H1 (cell line): Measurements from ENCODE around the gene AZGP1. TPM values are rescaled to one million over a fixed set of nuclear protein-coding genes. Genes with fewer than 3 reads are reported as not detected.
"Not testable (repeated sequence)": the region's sequence is repeated elsewhere in the genome, so short reads cannot be mapped to it uniquely, and the experiment has no call there.

ENCODE experiments used
- CTCF ChIA-PET: fragments of 300-600 bp; sonication (Branson Sonifier 250); formaldehyde crosslinking; loops from one replicate; lab custom pipeline; 2021; ENCODE audit not compliant: partially characterized antibody; lab: Charles Lee
- POLR2A ChIA-PET: fragments of 300-600 bp; sonication (Branson Sonifier 250); formaldehyde crosslinking; loops from one replicate; lab custom pipeline; 2021; ENCODE audit warnings: inconsistent platforms; ENCODE audit not compliant: partially characterized antibody; lab: Charles Lee
- DNase-seq, 2 experiments: peaks; one replicate each; pipeline versions ENCODE4 v3.0.0 to v3.0.0-alpha.2; 2010 to 2022; ENCODE audit warnings: low spot score in 2 of 2, low read depth in 1 of 2, mixed read lengths in 1 of 2
- FAIRE-seq: peaks from 2 replicates; lab custom pipeline; 2011; peaks lifted over from hg19 to GRCh38; lab: Jason Lieb, UNC
- H2AFZ ChIP-seq: 2 replicates; pipeline ENCODE4 v1.8.1; 2012; ENCODE audit warnings: low read length, inconsistent platforms
- H2AK5ac ChIP-seq: 2 replicates; pipeline ENCODE4 v1.6.1; 2013; ENCODE audit warnings: low read depth, low read length
- H2BK120ac ChIP-seq: replicated peaks from 2 replicates; pipeline ENCODE3; 2013; ENCODE audit warnings: low read depth, low read length, inconsistent platforms
- H2BK12ac ChIP-seq: 2 replicates; pipeline ENCODE4 v1.6.1; 2013; ENCODE audit warnings: low read depth, low read length
- H2BK15ac ChIP-seq: 2 replicates; pipeline ENCODE4 v1.6.1; 2013; ENCODE audit warnings: low read length
- H2BK20ac ChIP-seq: 2 replicates; pipeline ENCODE4 v1.6.1; 2013; ENCODE audit warnings: low read length
- H2BK5ac ChIP-seq: 2 replicates; pipeline ENCODE4 v1.6.1; 2013; ENCODE audit warnings: low read depth, low read length
- H3K14ac ChIP-seq: 2 replicates; pipeline ENCODE4 v1.6.1; 2013; ENCODE audit warnings: inconsistent platforms; ENCODE audit not compliant: insufficient read length
- H3K18ac ChIP-seq: 2 replicates; pipeline ENCODE4 v1.6.1; 2013; ENCODE audit warnings: low read length; ENCODE audit errors: extremely low read depth
- H3K23ac ChIP-seq: 2 replicates; pipeline ENCODE4 v1.6.1; 2013; ENCODE audit warnings: inconsistent platforms; ENCODE audit not compliant: insufficient read length
- H3K23me2 ChIP-seq: 2 replicates; pipeline ENCODE4 v1.6.1; 2013; ENCODE audit warnings: low read depth, low read length
- H3K27ac ChIP-seq: 2 replicates; pipeline ENCODE4 v1.6.1; 2011; ENCODE audit warnings: low read depth, low read length, inconsistent platforms
- H3K27me3 ChIP-seq, 4 experiments: replicated peaks in 1 of 4; 1 replicate in 1 of 4; 2 replicates in 3 of 4; pipeline versions ENCODE4 v1.6.1 to v1.8.1; 2011 to 2013; ENCODE audit warnings: low read length in 3 of 4, mild to moderate bottlenecking in 3 of 4, inconsistent platforms in 2 of 4, mixed read lengths in 2 of 4, moderate library complexity in 1 of 4; ENCODE audit not compliant: control insufficient read depth in 3 of 4, insufficient read depth in 3 of 4; ENCODE audit errors: extremely low read depth in 1 of 4
- H3K36me3 ChIP-seq, 4 experiments: 2 replicates each; pipeline versions ENCODE4 v1.6.1 to v1.8.1; 2011 to 2013; ENCODE audit warnings: mild to moderate bottlenecking in 4 of 4, low read length in 3 of 4, moderate library complexity in 2 of 4, control low read depth in 1 of 4, inconsistent platforms in 1 of 4; ENCODE audit not compliant: insufficient read depth in 4 of 4, control insufficient read depth in 2 of 4
- H3K4ac ChIP-seq: replicated peaks from 2 replicates; pipeline ENCODE3; 2013; ENCODE audit warnings: low read length, low read depth, mixed read lengths, inconsistent platforms; ENCODE audit not compliant: insufficient read length
- H3K4me1 ChIP-seq, 4 experiments: replicated peaks in 1 of 4; 1 replicate in 1 of 4; 2 replicates in 3 of 4; pipeline versions ENCODE4 v1.6.1 to v1.8.1; 2011 to 2013; ENCODE audit warnings: low read length in 3 of 4, inconsistent platforms in 2 of 4, mixed read lengths in 1 of 4; ENCODE audit not compliant: insufficient read depth in 4 of 4, control insufficient read depth in 3 of 4
- H3K4me2 ChIP-seq, 2 experiments: 2 replicates each; pipeline versions ENCODE4 v1.6.1 to v1.8.1; 2011 to 2013; ENCODE audit warnings: low read depth in 2 of 2, low read length in 2 of 2, control low read depth in 1 of 2, inconsistent platforms in 1 of 2, mild to moderate bottlenecking in 1 of 2; ENCODE audit not compliant: insufficient read depth in 1 of 2
- H3K4me3 ChIP-seq, 4 experiments: fragments of 200-600, 300-600 bp in 1 of 4; sonication (generic), shearing (Covaris generic), sonication (Bioruptor Twin) in 1 of 4; 2 replicates each; pipeline versions ENCODE4 v1.5.1 to v1.8.1; 2011 to 2016; ENCODE audit warnings: low read length in 4 of 4, low read depth in 3 of 4, control low read depth in 2 of 4, inconsistent platforms in 2 of 4, mild to moderate bottlenecking in 2 of 4, mixed read lengths in 1 of 4, moderate library complexity in 1 of 4; ENCODE audit not compliant: insufficient read depth in 2 of 4; ENCODE audit errors: extremely low read depth in 1 of 4
- H3K56ac ChIP-seq: replicated peaks from 2 replicates; pipeline ENCODE3; 2013; ENCODE audit warnings: low read depth, mild to moderate bottlenecking, mixed read lengths, low read length, inconsistent platforms; ENCODE audit not compliant: insufficient read length
- H3K79me1 ChIP-seq: 2 replicates; pipeline ENCODE4 v1.6.1; 2013; ENCODE audit warnings: low read depth, low read length, control low read depth
- H3K79me2 ChIP-seq, 2 experiments: 2 replicates each; pipeline versions ENCODE4 v1.6.1 to v1.8.1; 2012 to 2013; ENCODE audit warnings: low read length in 2 of 2, mild to moderate bottlenecking in 2 of 2, inconsistent platforms in 1 of 2; ENCODE audit not compliant: insufficient read depth in 2 of 2, control insufficient read depth in 1 of 2
- H3K9ac ChIP-seq, 4 experiments: replicated peaks in 1 of 4; 1 replicate in 1 of 4; 2 replicates in 3 of 4; pipeline versions ENCODE4 v1.6.1 to v1.8.1; 2011 to 2013; ENCODE audit warnings: low read depth in 3 of 4, low read length in 3 of 4, control low read depth in 2 of 4, mild to moderate bottlenecking in 2 of 4, moderate library complexity in 2 of 4, inconsistent platforms in 1 of 4; ENCODE audit errors: extremely low read depth in 1 of 4
- H3K9me3 ChIP-seq, 2 experiments: 2 replicates each; pipeline versions ENCODE4 v1.6.1 to v1.8.1; 2012 to 2013; ENCODE audit warnings: mild to moderate bottlenecking in 2 of 2, moderate library complexity in 2 of 2, control low read depth in 1 of 2, inconsistent platforms in 1 of 2, low read depth in 1 of 2, low read length in 1 of 2, mixed read lengths in 1 of 2; ENCODE audit not compliant: insufficient read depth in 2 of 2
- H4K20me1 ChIP-seq, 2 experiments: replicated peaks in 1 of 2; 2 replicates each; pipeline versions ENCODE3 to v1.8.1; 2011 to 2013; ENCODE audit warnings: inconsistent platforms in 2 of 2, low read length in 2 of 2, mild to moderate bottlenecking in 1 of 2; ENCODE audit not compliant: insufficient read depth in 2 of 2, control insufficient read depth in 1 of 2
- H4K5ac ChIP-seq: 2 replicates; pipeline ENCODE4 v1.6.1; 2013; ENCODE audit warnings: low read length, low read depth, mixed read lengths, inconsistent platforms; ENCODE audit not compliant: insufficient read length
- H4K8ac ChIP-seq: 2 replicates; pipeline ENCODE4 v1.8.0; 2013; ENCODE audit warnings: mild to moderate bottlenecking, moderate library complexity, low read length, inconsistent platforms; ENCODE audit not compliant: insufficient read depth; ENCODE audit errors: extremely low read depth
- H4K91ac ChIP-seq: replicated peaks from 2 replicates; pipeline ENCODE3; 2013; ENCODE audit warnings: low read length, mixed read lengths, inconsistent platforms; ENCODE audit not compliant: insufficient read length
- BCL11A ChIP-seq, 2 experiments: IDR thresholded peaks; one replicate each; pipeline ENCODE4 v1.6.1; 2011; ENCODE audit warnings: low read depth in 2 of 2, low read length in 2 of 2, mild to moderate bottlenecking in 2 of 2
- CEBPB ChIP-seq: IDR thresholded peaks from 2 replicates; pipeline ENCODE4 v1.6.1; 2012; ENCODE audit warnings: low read depth, low read length
- CHD2 ChIP-seq: IDR thresholded peaks from 2 replicates; pipeline ENCODE4 v1.6.1; 2012; ENCODE audit warnings: low read length, improper control_type of control experiment
- EGR1 ChIP-seq: IDR thresholded peaks from 2 replicates; pipeline ENCODE4 v1.6.1; 2011; ENCODE audit warnings: low read depth, low read length, borderline replicate concordance
- KDM5A ChIP-seq: fragments of 200-600 bp; IDR thresholded peaks from 2 replicates; pipeline ENCODE4 v1.7.1; 2012; ENCODE audit warnings: mild to moderate bottlenecking, low read length, inconsistent platforms, mixed read lengths
- PHF8 ChIP-seq: fragments of 200-600 bp; sonication (generic); conservative IDR thresholded peaks from 2 replicates; pipeline ENCODE4 v1.7.1; 2012; ENCODE audit warnings: low read depth, mild to moderate bottlenecking, inconsistent platforms, low read length, moderate library complexity
- WGBS, 2 experiments: shearing (Covaris generic) in 1 of 2; methylation state at CpG; one replicate each; pipeline versions ENCODE4 v1.1.6 to v1.1.7; 2013 to 2015; ENCODE audit warnings: low lambda C conversion rate in 2 of 2, mixed read lengths in 2 of 2, inconsistent platforms in 1 of 2, low coverage in 1 of 2, missing lambda C conversion rate in 1 of 2; ENCODE audit not compliant: insufficient replicate concordance in 2 of 2, insufficient coverage in 1 of 2, insufficient read length in 1 of 2; ENCODE audit errors: extremely low coverage in 1 of 2, missing lambda C conversion rate in 1 of 2; 5-methylcytosine and 5-hydroxymethylcytosine counted together
- polyA plus RNA-seq, 7 experiments: library from polyadenylated mRNA; depleted of rRNA in 3 of 7; stranded (reverse) in 5 of 7; unstranded in 2 of 7; fragments of >200 nt in 5 of 7; fragments of 200-250 nt in 2 of 7; gene quantifications; 1 replicate in 5 of 7; 2 replicates in 1 of 7; 4 replicates in 1 of 7; pipeline versions ENCODE4 v1.2.1 to v1.2.3, GENCODE V29; 2011 to 2013; ENCODE audit warnings: missing spikeins in 2 of 7, mixed read lengths in 2 of 7
- total RNA-seq: library from RNA; stranded (reverse); fragmentation: NEBNext Ultra II Directional; extraction: Animal tissue kit (Norgen Biotek cat#: 25700); gene quantifications from 2 replicates; pipeline ENCODE4 v1.2.1, GENCODE V29; 2021

Gene AZGP1
- total and polyA plus RNA-seq, 2 of the 8 experiments (the other 6 are each of a cell fraction or from before 2014, with no cell fraction given), result 0.52 to 0.68 TPM

GRCh38 chr7:99974681-99975080, 1.1 kb downstream of the AZGP1 start (continued):
- TF ChIP-seq PHF8 (no peak), BCL11A (IDR thresholded peaks at IDR 0.05; ENCODE audit: low read depth in 2 of 2, low read length in 2 of 2) (no peak), EGR1 (no peak), KDM5A (no peak), CEBPB (no peak), CHD2 (no peak)

DNA sequence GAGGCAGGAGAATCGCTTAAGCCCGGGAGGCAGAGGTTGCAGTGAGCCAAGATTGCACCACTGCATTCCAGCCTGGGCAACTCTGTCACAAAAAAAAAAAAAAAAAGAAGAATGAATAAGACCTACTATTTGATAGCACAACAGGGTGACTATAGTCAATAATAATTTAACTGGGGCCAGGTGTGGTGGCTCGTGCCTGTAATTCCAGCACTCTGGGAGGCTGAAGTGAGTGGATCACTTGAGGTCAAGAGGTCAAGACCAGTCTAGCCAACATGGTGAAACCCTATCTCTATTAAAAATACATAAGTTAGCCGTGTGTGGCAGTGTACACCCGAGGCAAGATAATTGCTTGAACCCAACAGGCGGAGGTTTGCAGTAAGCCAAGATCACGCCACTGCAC, 2.0 kb downstream of the AZGP1 start:
- H3K36me3 ChIP-seq, H3K79me2 ChIP-seq, H3K27ac ChIP-seq, H2BK20ac ChIP-seq, H3K56ac ChIP-seq, H2AK5ac ChIP-seq, H3K23ac ChIP-seq, H4K91ac ChIP-seq, H3K18ac ChIP-seq, H3K79me1 ChIP-seq, POLR2A ChIA-PET, DNase-seq, H3K4ac ChIP-seq, H2BK5ac ChIP-seq, H4K8ac ChIP-seq, H3K4me1 ChIP-seq, H3K9ac ChIP-seq, H3K4me3 ChIP-seq, H2BK15ac ChIP-seq, H2BK120ac ChIP-seq, CTCF ChIA-PET, H2BK12ac ChIP-seq, H3K23me2 ChIP-seq, H4K5ac ChIP-seq, H2AFZ ChIP-seq, H4K20me1 ChIP-seq, H3K9me3 ChIP-seq, H3K27me3 ChIP-seq, H3K14ac ChIP-seq, FAIRE-seq, H3K4me2 ChIP-seq: not testable (repeated sequence)
- WGBS, 2 experiments, result 91% methylated on average over 7 of the region's 7 CpGs; no CpG with 5 or more reads in 1 of the 2 experiments
